ENCODE data around the gene UBE2Q2. TPM values are rescaled to one million over a fixed set of nuclear protein-coding genes. Genes with fewer than 3 reads are reported as not detected.

UBE2Q2 gene
- total RNA-seq, 2 donors from 2014 or later: 16.0 to 19.4 TPM

GRCh38 chr15:75948761-75949296 is 105.6 kb downstream of the UBE2Q2 start:
- DNase-seq (no peak), ATAC-seq (no peak)
- intact Hi-C loops (cut with DNase I, micrococcal nuclease): no loop called here

Other genes starting within 250 kb of the UBE2Q2 start
- gene SNUPN, start 217.7 kb upstream of the UBE2Q2 start, total RNA-seq: 10 to 100 TPM; 14.9 to 16.8 TPM
- 10 to 100 TPM; 53.9 to 61.3 TPM for gene IMP3, start 203.2 kb upstream of the UBE2Q2 start, total RNA-seq
- gene SNX33, start 195.5 kb upstream of the UBE2Q2 start, total RNA-seq: 10 to 100 TPM; 24.3 to 29.3 TPM
- 10 to 100 TPM in 1 of 2 donors, 1 to 10 TPM in 1; 2.1 to 12.2 TPM for gene CSPG4, start 130.6 kb upstream of the UBE2Q2 start, total RNA-seq
- 10 to 100 TPM; 20.9 to 24.8 TPM for gene FBXO22, start 60.4 kb downstream of the UBE2Q2 start, total RNA-seq
- 1 to 10 TPM; 4.0 to 6.8 TPM for gene NRG4, start 169.0 kb downstream of the UBE2Q2 start, total RNA-seq
- not detected for gene TMEM266, start 216.5 kb downstream of the UBE2Q2 start, total RNA-seq

Measured in left colon (tissue), 2 donors.